ENCODE data around the gene TNFRSF14.

- TF ChIP-seq CTCF (IDR thresholded peaks at IDR 0.05) (no peak), POLR2A (IDR thresholded peaks at IDR 0.05) (no peak), EP300 (IDR thresholded peaks at IDR 0.05) (no peak)
Measured at GRCh38 chr1:2526824-2527555, 29.2 kb upstream of the TNFRSF14 start.
